NCI-H1436 (cell line): ENCODE measurements around the gene LRCH3.
A peak's percentile ranks its signal among the peaks of the same experiment; 100 is the strongest.
"Not testable (repeated sequence)": the region's sequence is repeated elsewhere in the genome, so short reads cannot be mapped to it uniquely, and the experiment has no call there.

Experiments used
- DNase-seq: peaks from one replicate; lab custom pipeline; 2025; lab: John Stamatoyannopoulos, UW

The LRCH3 gene

DNA sequence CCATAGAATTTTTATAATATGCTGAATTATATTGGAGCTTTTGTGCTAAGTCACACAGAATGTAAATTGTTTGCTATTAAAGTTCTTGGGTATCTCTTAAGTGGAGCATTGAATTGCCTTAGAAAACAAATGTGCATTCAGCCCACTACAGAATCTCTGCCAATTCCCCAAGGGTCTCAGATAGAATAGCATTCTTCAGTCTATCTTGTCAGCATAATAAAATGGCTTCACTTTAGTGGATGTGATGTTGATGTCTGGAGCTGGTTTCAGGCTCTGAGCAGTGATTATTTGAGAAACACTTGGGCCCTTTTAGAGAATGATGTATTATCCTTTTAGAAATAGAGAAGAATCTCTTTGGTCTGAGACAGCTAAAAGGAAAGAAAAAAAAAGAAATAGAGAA, 45.2 kb downstream of the LRCH3 start:
- no peak for DNase-seq

GRCh38 chr3:197837282-197837681, 46.2 kb downstream of the LRCH3 start:
- no peak for DNase-seq

DNA sequence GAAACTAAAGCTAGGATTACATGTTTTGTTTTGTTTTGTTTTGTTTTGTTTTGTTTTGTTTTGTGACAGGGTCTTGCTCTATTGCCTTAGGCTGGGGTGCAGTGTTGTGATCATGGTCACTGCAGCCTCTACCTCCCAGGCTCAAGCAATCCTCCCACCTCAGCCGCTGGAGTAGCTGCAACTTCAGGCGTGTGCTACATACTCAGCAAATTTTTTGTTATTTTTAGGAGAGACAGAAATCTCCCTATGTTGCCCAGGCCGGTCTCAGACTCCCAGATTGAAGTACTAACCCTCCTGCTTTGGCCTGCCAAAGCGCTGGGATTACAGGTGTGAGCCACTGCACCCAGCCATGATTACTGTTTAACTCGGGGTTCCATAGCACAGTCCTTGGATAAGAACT, 50.7 kb downstream of the LRCH3 start:
- no peak for DNase-seq

- no peak for DNase-seq
Observed at GRCh38 chr3:197846491-197846890, 55.4 kb downstream of the LRCH3 start.

DNA sequence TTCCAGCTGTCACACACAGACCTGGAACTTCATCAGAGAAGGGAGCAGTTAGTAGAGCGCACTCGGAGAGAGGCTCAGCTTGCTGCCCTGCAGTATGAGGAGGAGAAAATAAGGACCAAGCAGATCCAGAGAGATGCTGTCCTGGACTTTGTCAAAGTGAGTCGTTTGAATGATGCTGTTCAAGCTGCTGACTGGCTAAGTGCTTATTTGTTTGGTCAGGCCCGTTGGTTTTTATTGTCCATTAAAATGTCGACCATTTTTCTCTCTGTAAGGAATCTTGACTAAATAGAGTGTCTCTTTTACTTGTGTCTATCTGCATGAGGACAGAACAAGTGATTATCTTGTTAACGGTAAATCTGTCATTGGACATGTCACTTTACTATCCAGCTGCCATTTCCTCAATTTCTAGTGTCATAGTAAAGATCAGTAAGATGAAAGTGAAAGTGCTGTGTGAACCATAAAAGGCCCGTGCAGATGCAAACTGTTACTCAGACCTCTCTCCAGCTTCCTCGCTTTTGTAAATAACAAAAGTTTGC, 56.9 kb downstream of the LRCH3 start:
- no peak for DNase-seq

- no peak for DNase-seq
Observed at GRCh38 chr3:197854596-197855343, 63.7 kb downstream of the LRCH3 start.

DNA sequence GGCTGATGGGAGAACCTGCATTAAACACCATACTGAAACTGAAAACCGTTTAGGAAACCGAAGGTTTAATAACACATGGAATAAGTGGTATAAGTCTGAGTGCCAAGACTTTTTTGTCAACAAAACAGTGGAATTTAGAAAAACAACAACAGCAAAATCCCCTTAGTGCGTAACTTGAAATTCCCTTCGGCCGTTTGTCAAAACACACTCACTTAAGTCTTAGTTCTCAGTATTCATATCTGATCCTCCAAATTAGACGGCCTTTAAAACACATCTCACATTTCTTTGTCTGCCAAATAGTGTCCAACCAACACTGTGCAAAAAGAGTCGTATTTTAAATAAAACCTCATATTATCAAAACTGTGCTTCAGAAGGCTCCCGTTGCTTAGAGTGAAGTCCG, 64.5 kb downstream of the LRCH3 start:
- no peak for DNase-seq

- no peak for DNase-seq
Observed at GRCh38 chr3:197856199-197856816, 65.3 kb downstream of the LRCH3 start.

DNA sequence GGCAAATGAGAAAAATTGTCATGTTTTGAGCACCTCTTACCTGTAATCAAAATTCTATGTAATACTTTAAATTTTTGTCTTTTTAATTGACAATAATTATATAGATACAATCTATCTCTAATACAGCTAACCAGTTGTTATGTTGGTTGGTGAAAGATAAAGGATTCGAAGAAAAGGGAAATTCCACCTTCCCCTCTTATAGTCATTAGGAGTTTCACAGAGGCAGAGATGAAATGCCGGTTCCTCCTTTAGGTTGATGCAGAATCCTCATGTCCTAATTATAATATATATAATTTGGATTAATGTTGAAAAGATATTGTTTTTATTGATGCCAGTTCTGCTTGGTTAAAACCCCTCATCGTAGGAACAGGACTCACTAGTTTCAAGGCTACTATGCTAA, 67.1 kb downstream of the LRCH3 start:
- no peak for DNase-seq

DNA sequence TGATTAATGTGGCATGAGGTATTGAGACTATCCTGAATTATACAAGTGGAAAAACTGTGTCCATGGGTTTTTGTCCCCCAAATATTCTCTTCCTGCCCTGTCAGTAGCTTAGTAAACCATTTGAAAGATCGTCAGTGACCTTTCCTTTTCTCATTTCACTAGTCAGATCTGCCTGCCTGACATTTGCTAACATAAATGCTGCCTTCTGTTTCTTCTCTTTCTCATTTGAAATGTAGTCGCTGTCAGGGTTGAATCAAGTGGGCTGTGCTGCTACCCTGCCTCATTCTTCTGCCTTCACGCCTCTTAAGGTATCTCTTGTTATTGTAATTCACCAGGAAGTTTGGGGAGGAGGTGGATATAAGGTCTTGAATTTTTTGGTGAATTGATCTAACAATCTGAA, 67.5 kb downstream of the LRCH3 start:
- DNase-seq = no peak

GRCh38 chr3:197866035-197866434, 75.0 kb downstream of the LRCH3 start:
- no peak for DNase-seq

GRCh38 chr3:197873329-197873728, 82.3 kb downstream of the LRCH3 start:
- no peak for DNase-seq

GRCh38 chr3:197874064-197874463, 83.0 kb downstream of the LRCH3 start:
- no peak for DNase-seq

DNA sequence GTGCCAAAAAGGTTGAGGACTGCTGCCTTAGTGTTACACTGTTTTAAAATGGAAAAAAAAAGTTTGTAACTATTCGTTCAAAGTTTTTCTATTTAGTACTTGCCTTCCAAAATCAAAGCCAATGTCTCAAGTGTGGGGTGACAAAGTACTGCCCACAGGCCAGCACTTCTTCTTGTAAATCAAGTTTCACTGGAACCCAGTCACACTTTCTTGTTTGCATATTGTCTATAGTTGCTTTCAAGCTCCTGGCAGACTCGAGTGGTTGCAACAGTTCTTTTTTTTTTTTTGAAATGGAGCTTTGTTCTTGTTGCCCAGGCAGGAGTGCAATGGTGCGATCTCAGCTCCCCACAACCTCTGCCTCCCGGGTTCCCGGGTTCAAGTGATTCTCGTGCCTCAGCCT, 83.6 kb downstream of the LRCH3 start:
- DNase-seq = no peak

GRCh38 chr3:197877902-197878301, 86.8 kb downstream of the LRCH3 start:
- DNase-seq = no peak

GRCh38 chr3:197878427-197878826, 87.4 kb downstream of the LRCH3 start:
- DNase-seq = no peak

GRCh38 chr3:197880491-197881269, 89.6 kb downstream of the LRCH3 start:
- no peak for DNase-seq

- DNase-seq = peak; percentile 13
Observed at GRCh38 chr3:197881270-197881969, 90.4 kb downstream of the LRCH3 start.

DNA sequence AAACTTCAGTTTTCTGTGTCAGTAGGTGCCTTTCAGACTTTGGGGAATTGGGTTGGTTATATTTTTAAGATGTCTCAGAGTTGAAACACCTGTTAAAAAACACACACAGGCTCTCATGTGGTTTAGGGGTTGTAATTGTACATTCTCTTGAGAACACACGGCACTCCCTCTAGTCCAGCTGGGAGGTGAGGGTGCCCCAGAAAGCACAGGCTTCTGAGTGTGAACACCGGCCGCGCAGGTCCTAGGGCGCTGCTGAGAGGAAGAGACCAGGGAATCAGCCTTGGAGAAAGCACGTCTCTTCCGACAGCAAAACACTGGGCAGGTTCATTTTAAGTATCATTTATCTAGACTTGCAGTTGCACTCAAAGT, 90.9 kb downstream of the LRCH3 start:
- no peak for DNase-seq

DNA sequence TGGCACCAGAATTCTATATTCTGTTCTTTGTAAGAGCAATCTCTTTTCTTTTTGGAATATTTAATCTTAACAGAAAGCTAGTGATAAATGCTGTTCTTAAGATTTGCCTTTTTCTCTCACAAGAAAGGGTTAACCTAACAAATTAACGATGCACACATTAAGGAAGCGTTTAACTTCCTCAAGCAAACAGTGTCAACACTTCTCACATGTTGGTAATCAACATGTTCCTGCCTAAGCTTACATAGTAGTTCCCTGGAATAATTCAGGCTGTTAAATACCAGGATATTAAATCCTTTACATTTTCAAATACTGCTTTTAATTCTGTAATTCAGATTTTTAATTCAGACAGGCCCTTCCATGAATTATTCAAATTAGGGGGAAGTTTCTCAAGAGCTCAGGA, 91.5 kb downstream of the LRCH3 start:
- no peak for DNase-seq

GRCh38 chr3:197883541-197883940, 92.5 kb downstream of the LRCH3 start:
- no peak for DNase-seq

DNA sequence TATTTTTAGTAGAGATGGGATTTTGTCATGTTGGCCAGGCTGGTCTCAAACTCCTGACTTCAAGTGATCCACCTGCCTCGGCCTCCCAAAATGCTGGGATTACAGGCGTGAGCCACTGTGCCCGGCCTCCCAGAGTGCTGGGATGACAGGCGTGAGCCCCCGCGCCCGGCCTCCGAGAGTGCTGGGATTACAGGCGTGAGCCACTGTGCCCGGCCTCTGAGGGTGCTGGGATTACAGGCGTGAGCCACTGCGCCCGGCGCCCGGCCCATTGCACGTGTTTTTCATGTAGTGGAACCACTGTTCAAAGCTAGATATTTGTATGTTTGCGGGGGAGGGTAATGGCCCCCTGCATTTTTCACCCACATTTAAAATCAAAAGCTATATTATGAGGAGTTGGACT, 93.3 kb downstream of the LRCH3 start:
- not testable (repeated sequence) for DNase-seq
